Measurements from ENCODE around the gene RRAGC.
A peak's percentile ranks its signal among the peaks of the same experiment; 100 is the strongest.
"Not testable (repeated sequence)": the region's sequence is repeated elsewhere in the genome, so short reads cannot be mapped to it uniquely, and the experiment has no call there.

RRAGC gene

GRCh38 chr1:38815903-38816627 is 43.5 kb downstream of the RRAGC start:
- Histone ChIP-seq H3K4me1 (no peaks in the 10 kb centered on the region), H3K9me3 (no peaks in the 10 kb centered on the region), H3K36me3 (no peaks in the 10 kb centered on the region), H3K4me3 (ENCODE audit: low read depth, low read length) (no peak overlapping the region), H3K27me3 (peaks cover 8% of the 10 kb centered on the region; the same call in 1 of the 2 replicates)
- TF ChIP-seq CTCF (IDR thresholded peaks at IDR 0.05; ENCODE audit: low read depth, low read length), result no peak
- DNase-seq, result peak; percentile 30

- Histone ChIP-seq H3K36me3 (no peaks in the 10 kb centered on the region), H3K27me3 (peaks cover 8% of the 10 kb centered on the region; the same call in 1 of the 2 replicates), H3K4me3 (ENCODE audit: low read depth, low read length) (no peak overlapping the region), H3K4me1 (no peaks in the 10 kb centered on the region), H3K9me3 (no peaks in the 10 kb centered on the region)
- no peak for DNase-seq
- TF ChIP-seq CTCF (IDR thresholded peaks at IDR 0.05; ENCODE audit: low read depth, low read length), result no peak
Measured at GRCh38 chr1:38814984-38815464, 44.5 kb downstream of the RRAGC start.

- no peak for TF ChIP-seq CTCF (IDR thresholded peaks at IDR 0.05; ENCODE audit: low read depth, low read length)
- Histone ChIP-seq H3K4me1 (no peaks in the 10 kb centered on the region), H3K9me3 (no peaks in the 10 kb centered on the region), H3K4me3 (ENCODE audit: low read depth, low read length) (no peak overlapping the region), H3K36me3 (no peaks in the 10 kb centered on the region), H3K27me3 (peaks cover 8% of the 10 kb centered on the region; the same call in 1 of the 2 replicates)
- no peak for DNase-seq
Measured at GRCh38 chr1:38814444-38814983, 45.1 kb downstream of the RRAGC start.

- H3K27me3 ChIP-seq, result no peaks in the 10 kb centered on the region
- TF ChIP-seq CTCF (IDR thresholded peaks at IDR 0.05; ENCODE audit: low read depth, low read length), result no peak
- no peak for DNase-seq
Measured at GRCh38 chr1:38812981-38813380, 46.6 kb downstream of the RRAGC start.

GRCh38 chr1:38811466-38811865 is 48.1 kb downstream of the RRAGC start:
- not testable (repeated sequence) for H3K4me3 ChIP-seq (ENCODE audit: low read depth, low read length); H3K9me3 ChIP-seq; H3K27me3 ChIP-seq; H3K4me1 ChIP-seq; H3K36me3 ChIP-seq; DNase-seq

More at GRCh38 chr1:38812981-38813380, 46.6 kb downstream of the RRAGC start:
- Histone ChIP-seq H3K4me3 (ENCODE audit: low read depth, low read length) (no peak overlapping the region), H3K36me3 (no peaks in the 10 kb centered on the region), H3K9me3 (no peaks in the 10 kb centered on the region), H3K4me1 (no peaks in the 10 kb centered on the region)

GRCh38 chr1:38806090-38806489 is 53.5 kb downstream of the RRAGC start:
- H3K9me3 ChIP-seq, result no peaks in the 10 kb centered on the region
- H3K36me3 ChIP-seq, result no peaks in the 10 kb centered on the region
- no peak for DNase-seq
- no peak for TF ChIP-seq CTCF (IDR thresholded peaks at IDR 0.05; ENCODE audit: low read depth, low read length)
- no peak overlapping the region for H3K4me3 ChIP-seq (ENCODE audit: low read depth, low read length)
- H3K27me3 ChIP-seq, result peaks cover 14% of the 10 kb centered on the region
- H3K4me1 ChIP-seq, result no peaks in the 10 kb centered on the region
